ENCODE data around the gene MPIG6B. TPM values are rescaled to one million over a fixed set of nuclear protein-coding genes. Genes with fewer than 3 reads are reported as not detected.
A peak's percentile ranks its signal among the peaks of the same experiment; 100 is the strongest.

The MPIG6B gene
- total RNA-seq, 1 donor from 2014 or later = not detected

DNA sequence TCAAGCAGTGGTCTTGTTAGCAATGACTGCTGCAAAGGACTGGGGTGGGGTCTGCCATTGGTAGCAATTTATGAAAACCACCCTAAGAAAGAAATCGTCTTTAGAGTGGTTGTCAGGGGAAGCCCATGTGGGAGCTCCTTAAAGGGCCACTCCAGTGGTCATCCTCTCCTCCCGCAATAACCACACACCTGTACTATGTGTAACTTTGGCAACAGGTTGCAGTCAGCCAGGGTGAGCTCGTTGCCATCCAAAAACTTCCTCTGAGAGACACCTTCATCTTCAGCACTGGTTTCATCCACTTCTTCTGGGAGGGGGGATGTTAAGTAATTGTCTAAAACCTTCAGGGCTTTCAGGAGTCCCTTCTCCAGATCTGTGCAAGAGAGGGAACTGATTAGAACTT is 8.9 kb downstream of the MPIG6B start:
- Histone ChIP-seq H3K9ac (ENCODE audit: low read length) (no peak overlapping the region), H3K4me3 (ENCODE audit: insufficient read depth, low read depth, low read length) (no peak overlapping the region), H3K27ac (ENCODE audit: low read depth, low read length) (no peak overlapping the region), H4K20me1 (ENCODE audit: insufficient read depth, low read length) (peaks cover 67% of the 10 kb centered on the region), H3K4me1 (ENCODE audit: insufficient read depth, low read length) (peaks cover 35% of the 10 kb centered on the region), H3K9me3 (ENCODE audit: insufficient read depth, low read depth, low read length) (no peaks in the 10 kb centered on the region), H3K36me3 (ENCODE audit: insufficient read depth, low read length) (peaks cover 32% of the 10 kb centered on the region), H3K4me2 (ENCODE audit: low read length) (no peak overlapping the region), H2AFZ (ENCODE audit: low read depth, low read length) (no peak overlapping the region), H3K27me3 (ENCODE audit: insufficient read depth, low read length) (no peaks in the 10 kb centered on the region), H3K79me2 (ENCODE audit: insufficient read depth, low read length) (peaks cover 57% of the 10 kb centered on the region)
- H3K4me3 Mint-ChIP-seq (ENCODE audit: unreplicated experiment) = peak overlapping the region; percentile 72
- H3K36me3 Mint-ChIP-seq (ENCODE audit: low read depth, unreplicated experiment) = peaks cover 17% of the 10 kb centered on the region
- TF ChIP-seq, protein P1, sequence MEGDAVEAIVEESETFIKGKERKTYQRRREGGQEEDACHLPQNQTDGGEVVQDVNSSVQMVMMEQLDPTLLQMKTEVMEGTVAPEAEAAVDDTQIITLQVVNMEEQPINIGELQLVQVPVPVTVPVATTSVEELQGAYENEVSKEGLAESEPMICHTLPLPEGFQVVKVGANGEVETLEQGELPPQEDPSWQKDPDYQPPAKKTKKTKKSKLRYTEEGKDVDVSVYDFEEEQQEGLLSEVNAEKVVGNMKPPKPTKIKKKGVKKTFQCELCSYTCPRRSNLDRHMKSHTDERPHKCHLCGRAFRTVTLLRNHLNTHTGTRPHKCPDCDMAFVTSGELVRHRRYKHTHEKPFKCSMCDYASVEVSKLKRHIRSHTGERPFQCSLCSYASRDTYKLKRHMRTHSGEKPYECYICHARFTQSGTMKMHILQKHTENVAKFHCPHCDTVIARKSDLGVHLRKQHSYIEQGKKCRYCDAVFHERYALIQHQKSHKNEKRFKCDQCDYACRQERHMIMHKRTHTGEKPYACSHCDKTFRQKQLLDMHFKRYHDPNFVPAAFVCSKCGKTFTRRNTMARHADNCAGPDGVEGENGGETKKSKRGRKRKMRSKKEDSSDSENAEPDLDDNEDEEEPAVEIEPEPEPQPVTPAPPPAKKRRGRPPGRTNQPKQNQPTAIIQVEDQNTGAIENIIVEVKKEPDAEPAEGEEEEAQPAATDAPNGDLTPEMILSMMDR (IDR thresholded peaks at IDR 0.05; ENCODE audit: insufficient read depth, low read depth, low read length) = no peak
- no peak for TF ChIP-seq EZH2 (IDR thresholded peaks at IDR 0.05; ENCODE audit: insufficient read depth, low read length)
- no peaks in the 10 kb centered on the region for H3K9me3 Mint-ChIP-seq (ENCODE audit: unreplicated experiment)
- H3K4me1 Mint-ChIP-seq (ENCODE audit: low read depth, unreplicated experiment) = peaks cover 28% of the 10 kb centered on the region
- no peak for FAIRE-seq
- no peak for DNase-seq (ENCODE audit: low read depth)
- peak overlapping the region; percentile 26 for H3K27ac Mint-ChIP-seq (ENCODE audit: unreplicated experiment)
- H3K27me3 Mint-ChIP-seq (ENCODE audit: low read depth, unreplicated experiment) = no peaks in the 10 kb centered on the region

DNA sequence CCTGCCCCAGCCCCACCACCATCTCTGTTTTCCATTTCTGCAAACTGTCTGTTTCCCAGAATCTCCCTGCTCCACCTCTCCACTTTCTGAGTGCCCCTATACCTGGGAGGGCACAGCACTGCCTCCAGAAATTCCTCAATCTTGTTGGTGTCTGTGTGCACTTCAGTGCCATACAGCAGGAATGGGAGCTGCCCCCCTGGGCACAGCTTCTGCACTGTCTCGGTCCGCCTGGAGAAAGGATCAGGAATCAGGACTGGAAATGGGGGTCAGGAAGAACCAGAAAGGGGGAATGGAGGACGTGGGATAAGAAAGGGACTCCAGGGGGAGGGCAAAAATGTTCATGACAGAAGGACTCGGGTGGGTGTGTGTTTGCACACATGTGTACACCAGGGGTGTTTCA is 10.6 kb downstream of the MPIG6B start:
- peaks cover 53% of the 10 kb centered on the region for H4K20me1 ChIP-seq (ENCODE audit: insufficient read depth, low read length)
- no peaks in the 10 kb centered on the region for H3K9me3 Mint-ChIP-seq (ENCODE audit: unreplicated experiment)
- H3K36me3 Mint-ChIP-seq (ENCODE audit: low read depth, unreplicated experiment) = peaks cover 16% of the 10 kb centered on the region
- H3K4me2 ChIP-seq (ENCODE audit: low read length) = peak overlapping the region; percentile 93
- FAIRE-seq (no peak), DNase-seq (ENCODE audit: low read depth) (no peak)
- H3K79me2 ChIP-seq (ENCODE audit: insufficient read depth, low read length) = peaks cover 53% of the 10 kb centered on the region
- H3K9me3 ChIP-seq (ENCODE audit: insufficient read depth, low read depth, low read length) = no peaks in the 10 kb centered on the region
- peak overlapping the region; percentile 99 for H3K27ac Mint-ChIP-seq (ENCODE audit: unreplicated experiment)
- H3K27me3 Mint-ChIP-seq (ENCODE audit: low read depth, unreplicated experiment) = no peaks in the 10 kb centered on the region
- H3K4me1 ChIP-seq (ENCODE audit: insufficient read depth, low read length) = peaks cover 47% of the 10 kb centered on the region
- H3K27ac ChIP-seq (ENCODE audit: low read depth, low read length) = peak overlapping the region; percentile 81
- H3K4me1 Mint-ChIP-seq (ENCODE audit: low read depth, unreplicated experiment) = peaks cover 44% of the 10 kb centered on the region
- peaks cover 32% of the 10 kb centered on the region for H3K36me3 ChIP-seq (ENCODE audit: insufficient read depth, low read length)
- H3K4me3 ChIP-seq (ENCODE audit: insufficient read depth, low read depth, low read length) = peak overlapping the region; percentile 88
- peak overlapping the region; percentile 90 for H3K9ac ChIP-seq (ENCODE audit: low read length)
- H3K4me3 Mint-ChIP-seq (ENCODE audit: unreplicated experiment) = peak overlapping the region; percentile 99
- H2AFZ ChIP-seq (ENCODE audit: low read depth, low read length) = no peak overlapping the region
- TF ChIP-seq, protein P1 (IDR thresholded peaks at IDR 0.05; ENCODE audit: insufficient read depth, low read depth, low read length) = no peak
- no peak for TF ChIP-seq EZH2 (IDR thresholded peaks at IDR 0.05; ENCODE audit: insufficient read depth, low read length)
- H3K27me3 ChIP-seq (ENCODE audit: insufficient read depth, low read length) = no peaks in the 10 kb centered on the region

DNA sequence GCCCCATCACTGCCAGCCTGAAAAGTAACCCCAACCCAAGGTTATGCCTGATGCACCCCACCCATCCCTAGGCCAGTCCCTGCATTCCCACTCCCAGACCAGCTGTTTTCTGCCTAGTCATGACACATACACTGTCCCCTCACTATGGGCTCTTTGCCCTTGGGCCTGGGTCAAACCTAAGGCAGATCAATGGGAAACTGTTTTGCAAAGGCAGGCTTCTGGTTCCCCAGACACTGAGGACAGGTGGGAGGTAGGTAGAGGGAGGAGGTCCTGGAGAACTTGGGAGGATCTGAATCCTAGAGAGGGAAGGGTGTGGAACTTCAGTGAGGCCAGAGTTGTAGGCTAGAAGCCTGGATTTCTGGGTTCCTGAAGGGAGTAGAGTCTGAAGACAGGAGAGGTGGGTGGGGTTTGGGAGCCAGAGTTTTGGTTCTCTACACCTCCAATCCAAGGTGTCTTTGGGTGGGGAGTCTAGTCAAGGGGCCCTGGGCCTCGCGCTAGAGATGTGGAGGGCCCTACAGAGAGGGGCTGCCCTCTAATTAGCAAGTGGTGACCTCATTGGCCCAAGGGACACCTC is 11.2 kb downstream of the MPIG6B start:
- no peak for DNase-seq (ENCODE audit: low read depth)
- no peak for FAIRE-seq
- H4K20me1 ChIP-seq (ENCODE audit: insufficient read depth, low read length) = peaks cover 47% of the 10 kb centered on the region
- peaks cover 49% of the 10 kb centered on the region for H3K4me1 ChIP-seq (ENCODE audit: insufficient read depth, low read length)
- TF ChIP-seq, protein P1 (IDR thresholded peaks at IDR 0.05; ENCODE audit: insufficient read depth, low read depth, low read length) = no peak
- TF ChIP-seq EZH2 (IDR thresholded peaks at IDR 0.05; ENCODE audit: insufficient read depth, low read length) = no peak
- H3K9me3 Mint-ChIP-seq (ENCODE audit: unreplicated experiment) = no peaks in the 10 kb centered on the region
- H3K27me3 ChIP-seq (ENCODE audit: insufficient read depth, low read length) = no peaks in the 10 kb centered on the region
- H3K4me1 Mint-ChIP-seq (ENCODE audit: low read depth, unreplicated experiment) = peaks cover 49% of the 10 kb centered on the region
- peak overlapping the region; percentile 90 for H3K9ac ChIP-seq (ENCODE audit: low read length)
- peak overlapping the region; percentile 81 for H3K27ac ChIP-seq (ENCODE audit: low read depth, low read length)
- H3K36me3 Mint-ChIP-seq (ENCODE audit: low read depth, unreplicated experiment) = peaks cover 16% of the 10 kb centered on the region
- H3K27ac Mint-ChIP-seq (ENCODE audit: unreplicated experiment) = peak overlapping the region; percentile 99
- H3K4me3 Mint-ChIP-seq (ENCODE audit: unreplicated experiment) = peak overlapping the region; percentile 99
- H3K9me3 ChIP-seq (ENCODE audit: insufficient read depth, low read depth, low read length) = no peaks in the 10 kb centered on the region
- H3K4me3 ChIP-seq (ENCODE audit: insufficient read depth, low read depth, low read length) = peak overlapping the region; percentile 88
- no peak overlapping the region for H2AFZ ChIP-seq (ENCODE audit: low read depth, low read length)
- peaks cover 32% of the 10 kb centered on the region for H3K36me3 ChIP-seq (ENCODE audit: insufficient read depth, low read length)
- peak overlapping the region; percentile 93 for H3K4me2 ChIP-seq (ENCODE audit: low read length)
- H3K79me2 ChIP-seq (ENCODE audit: insufficient read depth, low read length) = peaks cover 48% of the 10 kb centered on the region
- H3K27me3 Mint-ChIP-seq (ENCODE audit: low read depth, unreplicated experiment) = no peaks in the 10 kb centered on the region
